Measurements from ENCODE around the gene ATG3.

The ATG3 gene

GRCh38 chr3:112557976-112558375 is 3.8 kb downstream of the ATG3 start:
- no peak for DNase-seq (ENCODE audit: low spot score)
- in situ Hi-C loops (cut with MboI; ENCODE audit: low sequenced_read_pairs, unreplicated experiment) = no loop called here
- no peak for TF ChIP-seq CTCF (IDR thresholded peaks at IDR 0.05; ENCODE audit: borderline replicate concordance, control extremely low read depth, extremely low read depth, insufficient read depth, missing control alignments)

GRCh38 chr3:112555535-112556170 is 6.1 kb downstream of the ATG3 start:
- no peak for TF ChIP-seq CTCF (IDR thresholded peaks at IDR 0.05; ENCODE audit: borderline replicate concordance, control extremely low read depth, extremely low read depth, insufficient read depth, missing control alignments)
- DNase-seq (ENCODE audit: low spot score) = no peak

GRCh38 chr3:112550859-112551258 is 10.9 kb downstream of the ATG3 start:
- no peak for DNase-seq (ENCODE audit: low spot score)
- in situ Hi-C loops (cut with MboI; ENCODE audit: low sequenced_read_pairs, unreplicated experiment) = no loop called here
- TF ChIP-seq CTCF (IDR thresholded peaks at IDR 0.05; ENCODE audit: borderline replicate concordance, control extremely low read depth, extremely low read depth, insufficient read depth, missing control alignments) = no peak

More at GRCh38 chr3:112555535-112556170, 6.1 kb downstream of the ATG3 start:
- in situ Hi-C loops (cut with MboI; ENCODE audit: low sequenced_read_pairs, unreplicated experiment) = no loop called here

- in situ Hi-C loops (cut with MboI; ENCODE audit: low sequenced_read_pairs, unreplicated experiment) = no loop called here
- no peak for DNase-seq (ENCODE audit: low spot score)
These were observed 15.5 kb downstream of the ATG3 start for GRCh38 chr3:112546216-112546759.

GRCh38 chr3:112539825-112540650 is 21.7 kb downstream of the ATG3 start:
- no peak for TF ChIP-seq CTCF (IDR thresholded peaks at IDR 0.05; ENCODE audit: borderline replicate concordance, control extremely low read depth, extremely low read depth, insufficient read depth, missing control alignments)
- peak; percentile 61 for DNase-seq (ENCODE audit: low spot score)
- in situ Hi-C loops (cut with MboI; ENCODE audit: low sequenced_read_pairs, unreplicated experiment) = no loop called here

More at GRCh38 chr3:112546216-112546759, 15.5 kb downstream of the ATG3 start:
- no peak for TF ChIP-seq CTCF (IDR thresholded peaks at IDR 0.05; ENCODE audit: borderline replicate concordance, control extremely low read depth, extremely low read depth, insufficient read depth, missing control alignments)

- peak; percentile 2 for TF ChIP-seq CTCF (IDR thresholded peaks at IDR 0.05; ENCODE audit: borderline replicate concordance, control extremely low read depth, extremely low read depth, insufficient read depth, missing control alignments)
- peak; percentile 42 for DNase-seq (ENCODE audit: low spot score)
These were observed 30.4 kb downstream of the ATG3 start for GRCh38 chr3:112531358-112531781.

More at GRCh38 chr3:112531358-112531781, 30.4 kb downstream of the ATG3 start:
- in situ Hi-C loops (cut with MboI; ENCODE audit: low sequenced_read_pairs, unreplicated experiment) = no loop called here
